RKO (cell line): ENCODE results near the gene LGALS1.
"Not testable (repeated sequence)": the region's sequence is repeated elsewhere in the genome, so short reads cannot be mapped to it uniquely, and the experiment has no call there.

ENCODE experiments used
- DNase-seq: peaks from one replicate; pipeline ENCODE4 v3.0.0-alpha.2; 2016; ENCODE audit warnings: low spot score

LGALS1 gene

GRCh38 chr22:37690407-37690806 lies 15.0 kb downstream of the LGALS1 start:
- DNase-seq, result no peak

GRCh38 chr22:37690901-37691504 lies 15.6 kb downstream of the LGALS1 start:
- DNase-seq, result no peak

- no peak for DNase-seq
Measured at GRCh38 chr22:37692627-37693285, 17.3 kb downstream of the LGALS1 start.

- not testable (repeated sequence) for DNase-seq
Measured at GRCh38 chr22:37694131-37694530, 18.7 kb downstream of the LGALS1 start.

GRCh38 chr22:37696260-37696656 lies 20.8 kb downstream of the LGALS1 start:
- DNase-seq, result not testable (repeated sequence)

- DNase-seq, result peak; percentile 98
Measured at GRCh38 chr22:37696657-37697537, 21.5 kb downstream of the LGALS1 start, which contains the start of gene TRIOBP. TRIOBP (plus strand) TSS chr22:37697048; CDS start chr22:37701366, 4,318 bp downstream.

GRCh38 chr22:37697538-37697835 lies 22.1 kb downstream of the LGALS1 start:
- no peak for DNase-seq

- peak; percentile 29 for DNase-seq
Measured at GRCh38 chr22:37701141-37701786, 25.8 kb downstream of the LGALS1 start.

- no peak for DNase-seq
Measured at GRCh38 chr22:37703906-37704305, 28.5 kb downstream of the LGALS1 start.

GRCh38 chr22:37704645-37705044 lies 29.2 kb downstream of the LGALS1 start:
- DNase-seq, result no peak

GRCh38 chr22:37705205-37705604 lies 29.8 kb downstream of the LGALS1 start:
- DNase-seq, result no peak

- no peak for DNase-seq
Measured at GRCh38 chr22:37708580-37709444, 33.4 kb downstream of the LGALS1 start.

GRCh38 chr22:37709445-37709765 lies 34.0 kb downstream of the LGALS1 start:
- no peak for DNase-seq

GRCh38 chr22:37710675-37711074 lies 35.2 kb downstream of the LGALS1 start:
- no peak for DNase-seq

- DNase-seq, result no peak
Measured at GRCh38 chr22:37711490-37711889, 36.1 kb downstream of the LGALS1 start.

GRCh38 chr22:37713761-37714160 lies 38.3 kb downstream of the LGALS1 start:
- no peak for DNase-seq

- no peak for DNase-seq
Measured at GRCh38 chr22:37714634-37715033, 39.2 kb downstream of the LGALS1 start.

- DNase-seq, result no peak
Measured at GRCh38 chr22:37715760-37716159, 40.3 kb downstream of the LGALS1 start.

- peak; percentile 33 for DNase-seq
Measured at GRCh38 chr22:37716708-37717107, 41.3 kb downstream of the LGALS1 start.

GRCh38 chr22:37717235-37717634 lies 41.8 kb downstream of the LGALS1 start:
- not testable (repeated sequence) for DNase-seq

- DNase-seq, result not testable (repeated sequence)
Measured at GRCh38 chr22:37717746-37718305, 42.4 kb downstream of the LGALS1 start.
